ENCODE data around the gene MC1R.

Gene MC1R

GRCh38 chr16:89902980-89903379, 15.7 kb upstream of the MC1R start:
- Mint-ChIP-seq H3K27me3 (no peaks in the 10 kb centered on the region), H3K4me1 (no peaks in the 10 kb centered on the region), H3K36me3 (ENCODE audit: insufficient read depth) (peaks cover 39% of the 10 kb centered on the region), H3K27ac (ENCODE audit: low read depth) (no peak overlapping the region), H3K4me3 (no peak overlapping the region), H3K9me3 (no peaks in the 10 kb centered on the region)
- ATAC-seq (replicated peaks; ENCODE audit: extremely low read depth, poor library complexity, severe bottlenecking) (no peak), DNase-seq (ENCODE audit: low spot score in 2 of 2) (no peak)

- Mint-ChIP-seq H3K9me3 (no peaks in the 10 kb centered on the region), H3K4me3 (no peak overlapping the region), H3K36me3 (ENCODE audit: insufficient read depth) (peaks cover 36% of the 10 kb centered on the region), H3K27ac (ENCODE audit: low read depth) (no peak overlapping the region), H3K4me1 (no peaks in the 10 kb centered on the region), H3K27me3 (no peaks in the 10 kb centered on the region)
- ATAC-seq (replicated peaks; ENCODE audit: extremely low read depth, poor library complexity, severe bottlenecking), result no peak
- no peak for DNase-seq (ENCODE audit: low spot score in 2 of 2)
Observed at GRCh38 chr16:89903908-89904515, 14.7 kb upstream of the MC1R start.

- Mint-ChIP-seq H3K9me3 (no peaks in the 10 kb centered on the region), H3K27me3 (no peaks in the 10 kb centered on the region), H3K36me3 (ENCODE audit: insufficient read depth) (peaks cover 38% of the 10 kb centered on the region), H3K27ac (ENCODE audit: low read depth) (no peak overlapping the region), H3K4me1 (no peaks in the 10 kb centered on the region), H3K4me3 (no peak overlapping the region)
- no peak for ATAC-seq (replicated peaks; ENCODE audit: extremely low read depth, poor library complexity, severe bottlenecking)
- DNase-seq (ENCODE audit: low spot score in 2 of 2), result no peak
Observed at GRCh38 chr16:89904606-89905510, 13.8 kb upstream of the MC1R start.

GRCh38 chr16:89905511-89906139, 13.0 kb upstream of the MC1R start:
- Mint-ChIP-seq H3K27ac (ENCODE audit: low read depth) (no peak overlapping the region), H3K4me1 (peaks cover 7% of the 10 kb centered on the region), H3K4me3 (no peak overlapping the region), H3K9me3 (no peaks in the 10 kb centered on the region), H3K36me3 (ENCODE audit: insufficient read depth) (peaks cover 31% of the 10 kb centered on the region), H3K27me3 (no peaks in the 10 kb centered on the region)
- DNase-seq (ENCODE audit: low spot score in 2 of 2) (no peak), ATAC-seq (replicated peaks; ENCODE audit: extremely low read depth, poor library complexity, severe bottlenecking) (no peak)

- Mint-ChIP-seq H3K9me3 (no peaks in the 10 kb centered on the region), H3K4me3 (no peak overlapping the region), H3K4me1 (peaks cover 7% of the 10 kb centered on the region), H3K36me3 (ENCODE audit: insufficient read depth) (peaks cover 31% of the 10 kb centered on the region), H3K27me3 (no peaks in the 10 kb centered on the region), H3K27ac (ENCODE audit: low read depth) (no peak overlapping the region)
- DNase-seq (ENCODE audit: low spot score in 2 of 2), result no peak
- ATAC-seq (replicated peaks; ENCODE audit: extremely low read depth, poor library complexity, severe bottlenecking), result peak; percentile 48
Observed at GRCh38 chr16:89906140-89907025, 12.3 kb upstream of the MC1R start.

- Mint-ChIP-seq H3K36me3 (ENCODE audit: insufficient read depth) (peaks cover 33% of the 10 kb centered on the region), H3K4me3 (no peak overlapping the region)
- ATAC-seq (replicated peaks; ENCODE audit: extremely low read depth, poor library complexity, severe bottlenecking), result no peak
Observed at GRCh38 chr16:89907055-89907814, 11.4 kb upstream of the MC1R start.

GRCh38 chr16:89908236-89908635, 10.4 kb upstream of the MC1R start:
- Mint-ChIP-seq H3K4me3 (no peak overlapping the region), H3K36me3 (ENCODE audit: insufficient read depth) (peaks cover 30% of the 10 kb centered on the region), H3K27me3 (no peaks in the 10 kb centered on the region), H3K27ac (ENCODE audit: low read depth) (no peak overlapping the region), H3K4me1 (peaks cover 7% of the 10 kb centered on the region), H3K9me3 (no peaks in the 10 kb centered on the region)
- DNase-seq (ENCODE audit: low spot score in 2 of 2) (no peak), ATAC-seq (replicated peaks; ENCODE audit: extremely low read depth, poor library complexity, severe bottlenecking) (no peak)

More at GRCh38 chr16:89907055-89907814, 11.4 kb upstream of the MC1R start:
- Mint-ChIP-seq H3K9me3 (no peaks in the 10 kb centered on the region), H3K4me1 (peaks cover 7% of the 10 kb centered on the region), H3K27me3 (no peaks in the 10 kb centered on the region), H3K27ac (ENCODE audit: low read depth) (no peak overlapping the region)
- DNase-seq (ENCODE audit: low spot score in 2 of 2), result no peak

- no peaks in the 10 kb centered on the region for H3K9me3 Mint-ChIP-seq
- H3K27me3 Mint-ChIP-seq, result no peaks in the 10 kb centered on the region
- H3K4me3 Mint-ChIP-seq, result no peak overlapping the region
- ATAC-seq (replicated peaks; ENCODE audit: extremely low read depth, poor library complexity, severe bottlenecking) (peak; percentile 76), DNase-seq (ENCODE audit: low spot score in 2 of 2) (peak; percentile 51 to 55)
- peak overlapping the region; percentile 62 for H3K27ac Mint-ChIP-seq (ENCODE audit: low read depth)
- peaks cover 7% of the 10 kb centered on the region for H3K4me1 Mint-ChIP-seq
- peaks cover 28% of the 10 kb centered on the region for H3K36me3 Mint-ChIP-seq (ENCODE audit: insufficient read depth)
Observed at GRCh38 chr16:89909777-89910716, 8.6 kb upstream of the MC1R start.

GRCh38 chr16:89910717-89911354, 7.8 kb upstream of the MC1R start:
- DNase-seq (ENCODE audit: low spot score in 2 of 2), result no peak
- ATAC-seq (replicated peaks; ENCODE audit: extremely low read depth, poor library complexity, severe bottlenecking), result no peak
- H3K9me3 Mint-ChIP-seq, result no peaks in the 10 kb centered on the region
- H3K4me3 Mint-ChIP-seq, result no peak overlapping the region
- H3K27me3 Mint-ChIP-seq, result no peaks in the 10 kb centered on the region
- peak overlapping the region; percentile 62 for H3K27ac Mint-ChIP-seq (ENCODE audit: low read depth)
- peaks cover 7% of the 10 kb centered on the region for H3K4me1 Mint-ChIP-seq
- peaks cover 25% of the 10 kb centered on the region for H3K36me3 Mint-ChIP-seq (ENCODE audit: insufficient read depth)

GRCh38 chr16:89911375-89911774, 7.3 kb upstream of the MC1R start:
- Mint-ChIP-seq H3K27me3 (no peaks in the 10 kb centered on the region), H3K36me3 (ENCODE audit: insufficient read depth) (peaks cover 24% of the 10 kb centered on the region), H3K4me3 (no peak overlapping the region), H3K27ac (ENCODE audit: low read depth) (peak overlapping the region; percentile 57), H3K9me3 (no peaks in the 10 kb centered on the region), H3K4me1 (peaks cover 7% of the 10 kb centered on the region)
- ATAC-seq (replicated peaks; ENCODE audit: extremely low read depth, poor library complexity, severe bottlenecking), result no peak
- no peak for DNase-seq (ENCODE audit: low spot score in 2 of 2)
